Measurements from ENCODE around the gene TCF12.
A peak's percentile ranks its signal among the peaks of the same experiment; 100 is the strongest.

The TCF12 gene

DNA sequence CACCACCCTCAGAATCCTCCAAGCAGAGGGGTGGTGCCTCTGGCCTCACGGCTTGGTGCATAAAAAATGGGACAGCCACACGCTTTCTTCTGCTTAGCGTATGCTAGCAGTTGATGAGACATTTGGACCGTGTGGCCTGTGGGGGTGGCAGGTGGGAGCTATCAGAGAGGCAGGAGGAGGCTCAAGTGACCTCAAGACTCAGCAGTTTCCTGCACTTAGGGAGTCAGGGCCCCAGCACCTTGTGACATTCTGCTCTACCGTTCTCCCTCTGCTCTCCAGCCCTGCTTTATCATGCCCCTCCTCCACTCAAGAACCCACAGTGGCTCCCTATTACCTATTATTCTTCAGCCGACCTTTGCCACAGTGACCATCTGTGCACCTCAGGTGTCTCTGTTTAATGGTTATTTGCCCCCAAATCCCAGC lies 416.9 kb downstream of the TCF12 start:
- no peak for TF ChIP-seq CEBPB (IDR thresholded peaks at IDR 0.05)

DNA sequence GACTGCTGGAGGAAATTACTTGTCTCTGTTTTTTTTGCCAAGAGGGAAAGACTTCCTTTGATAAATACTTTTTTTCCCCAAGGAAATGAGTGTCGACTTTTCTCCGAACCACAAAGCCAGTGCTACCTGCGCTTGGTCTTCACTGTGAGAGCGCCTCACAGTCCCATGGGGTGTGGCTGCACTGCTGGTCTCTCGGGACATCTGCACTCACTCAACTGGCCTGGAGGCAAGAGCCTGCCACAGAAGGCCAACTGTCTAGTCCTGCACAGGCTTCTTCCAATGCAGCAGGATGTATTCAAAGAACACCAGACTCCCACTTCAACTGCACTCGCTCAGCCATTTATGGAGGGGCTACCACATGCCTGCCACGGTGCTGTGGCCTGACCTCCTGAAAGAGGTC lies 417.3 kb downstream of the TCF12 start:
- TF ChIP-seq EGR1 (IDR thresholded peaks at IDR 0.05) = no peak
- TF ChIP-seq, protein P1, sequence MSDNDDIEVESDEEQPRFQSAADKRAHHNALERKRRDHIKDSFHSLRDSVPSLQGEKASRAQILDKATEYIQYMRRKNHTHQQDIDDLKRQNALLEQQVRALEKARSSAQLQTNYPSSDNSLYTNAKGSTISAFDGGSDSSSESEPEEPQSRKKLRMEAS (IDR thresholded peaks at IDR 0.05) = no peak
- TF ChIP-seq TCF12 (IDR thresholded peaks at IDR 0.05; ENCODE audit: low read depth) = no peak
- no peak for TF ChIP-seq YY1 (IDR thresholded peaks at IDR 0.05; ENCODE audit: low read depth)
- no peak for TF ChIP-seq TEAD4 (IDR thresholded peaks at IDR 0.05)
- TF ChIP-seq, protein P2, sequence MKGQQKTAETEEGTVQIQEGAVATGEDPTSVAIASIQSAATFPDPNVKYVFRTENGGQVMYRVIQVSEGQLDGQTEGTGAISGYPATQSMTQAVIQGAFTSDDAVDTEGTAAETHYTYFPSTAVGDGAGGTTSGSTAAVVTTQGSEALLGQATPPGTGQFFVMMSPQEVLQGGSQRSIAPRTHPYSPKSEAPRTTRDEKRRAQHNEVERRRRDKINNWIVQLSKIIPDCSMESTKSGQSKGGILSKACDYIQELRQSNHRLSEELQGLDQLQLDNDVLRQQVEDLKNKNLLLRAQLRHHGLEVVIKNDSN (IDR thresholded peaks at IDR 0.05) = no peak
- TF ChIP-seq ZBTB7A (IDR thresholded peaks at IDR 0.05; ENCODE audit: low read depth) = no peak
- no peak for TF ChIP-seq FOXM1 (IDR thresholded peaks at IDR 0.05; ENCODE audit: borderline replicate concordance, low read depth)
- TF ChIP-seq NFIC (IDR thresholded peaks at IDR 0.05) = no peak

DNA sequence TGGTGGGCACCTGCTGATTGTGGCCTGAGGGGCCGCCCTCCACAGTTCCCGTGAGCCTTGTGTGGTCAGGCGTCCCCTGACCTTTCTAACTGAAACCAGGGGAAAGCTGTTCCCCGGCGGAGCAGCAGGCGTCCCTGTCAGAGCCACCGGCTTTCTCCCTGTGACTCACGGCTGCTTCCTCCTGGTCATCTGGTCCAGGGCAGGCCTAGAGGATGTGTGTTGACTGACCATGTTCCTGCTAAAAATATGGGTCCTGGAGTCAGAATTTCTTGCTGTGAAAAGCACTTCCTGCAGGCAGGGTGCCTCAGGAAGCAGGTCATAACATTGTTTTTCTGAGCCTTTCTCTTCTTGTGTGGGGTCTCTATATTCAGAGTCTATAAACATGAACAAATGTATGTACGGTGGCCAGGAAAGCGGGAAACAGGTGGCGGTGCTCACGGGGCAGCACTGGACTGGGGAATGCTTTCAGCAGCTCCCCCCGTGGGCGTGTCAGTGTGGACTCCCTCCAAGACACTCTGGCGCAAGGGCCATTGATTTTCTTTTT lies 419.5 kb downstream of the TCF12 start:
- TF ChIP-seq EGR1 (IDR thresholded peaks at IDR 0.05) (no peak), TCF12 (IDR thresholded peaks at IDR 0.05; ENCODE audit: low read depth) (no peak), TAF1 (IDR thresholded peaks at IDR 0.05; ENCODE audit: low read depth) (no peak)
- TF ChIP-seq, protein P1 (IDR thresholded peaks at IDR 0.05) = 0 out of 2 replicates have a peak, but pooled peaks have one; percentile 19

DNA sequence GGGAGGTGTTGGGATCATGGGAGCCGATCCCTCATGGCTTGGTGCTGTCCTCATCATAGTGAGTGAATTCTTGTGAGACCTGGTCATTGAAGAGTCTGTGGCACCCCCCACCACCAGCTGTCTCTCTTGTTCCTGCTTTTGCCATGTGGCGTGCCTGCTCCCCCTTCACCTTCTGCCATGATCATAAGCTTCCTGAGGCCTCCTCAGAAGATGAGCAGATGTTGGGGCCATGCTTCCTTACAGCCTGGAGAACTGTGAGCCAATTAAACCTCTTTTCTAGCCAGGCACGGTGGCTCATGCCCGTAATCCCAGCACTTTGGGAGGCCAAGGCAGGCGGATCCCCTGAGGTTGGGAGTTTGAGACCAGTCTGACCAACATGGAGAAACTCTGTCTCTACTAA lies 420.9 kb downstream of the TCF12 start:
- TF ChIP-seq, protein P1 (IDR thresholded peaks at IDR 0.05) = no peak
- TF ChIP-seq ZBTB7A (IDR thresholded peaks at IDR 0.05; ENCODE audit: low read depth) (no peak), EP300 (IDR thresholded peaks at IDR 0.05; ENCODE audit: borderline replicate concordance) (no peak), EGR1 (IDR thresholded peaks at IDR 0.05) (no peak)
- TF ChIP-seq, protein P2 (IDR thresholded peaks at IDR 0.05) = no peak
- TF ChIP-seq, protein P3, sequence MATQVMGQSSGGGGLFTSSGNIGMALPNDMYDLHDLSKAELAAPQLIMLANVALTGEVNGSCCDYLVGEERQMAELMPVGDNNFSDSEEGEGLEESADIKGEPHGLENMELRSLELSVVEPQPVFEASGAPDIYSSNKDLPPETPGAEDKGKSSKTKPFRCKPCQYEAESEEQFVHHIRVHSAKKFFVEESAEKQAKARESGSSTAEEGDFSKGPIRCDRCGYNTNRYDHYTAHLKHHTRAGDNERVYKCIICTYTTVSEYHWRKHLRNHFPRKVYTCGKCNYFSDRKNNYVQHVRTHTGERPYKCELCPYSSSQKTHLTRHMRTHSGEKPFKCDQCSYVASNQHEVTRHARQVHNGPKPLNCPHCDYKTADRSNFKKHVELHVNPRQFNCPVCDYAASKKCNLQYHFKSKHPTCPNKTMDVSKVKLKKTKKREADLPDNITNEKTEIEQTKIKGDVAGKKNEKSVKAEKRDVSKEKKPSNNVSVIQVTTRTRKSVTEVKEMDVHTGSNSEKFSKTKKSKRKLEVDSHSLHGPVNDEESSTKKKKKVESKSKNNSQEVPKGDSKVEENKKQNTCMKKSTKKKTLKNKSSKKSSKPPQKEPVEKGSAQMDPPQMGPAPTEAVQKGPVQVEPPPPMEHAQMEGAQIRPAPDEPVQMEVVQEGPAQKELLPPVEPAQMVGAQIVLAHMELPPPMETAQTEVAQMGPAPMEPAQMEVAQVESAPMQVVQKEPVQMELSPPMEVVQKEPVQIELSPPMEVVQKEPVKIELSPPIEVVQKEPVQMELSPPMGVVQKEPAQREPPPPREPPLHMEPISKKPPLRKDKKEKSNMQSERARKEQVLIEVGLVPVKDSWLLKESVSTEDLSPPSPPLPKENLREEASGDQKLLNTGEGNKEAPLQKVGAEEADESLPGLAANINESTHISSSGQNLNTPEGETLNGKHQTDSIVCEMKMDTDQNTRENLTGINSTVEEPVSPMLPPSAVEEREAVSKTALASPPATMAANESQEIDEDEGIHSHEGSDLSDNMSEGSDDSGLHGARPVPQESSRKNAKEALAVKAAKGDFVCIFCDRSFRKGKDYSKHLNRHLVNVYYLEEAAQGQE (IDR thresholded peaks at IDR 0.05; ENCODE audit: low read depth) = no peak
